ENCODE results near the gene PABPN1. TPM values are rescaled to one million over a fixed set of nuclear protein-coding genes. Genes with fewer than 3 reads are reported as not detected.
A peak's percentile ranks its signal among the peaks of the same experiment; 100 is the strongest.

Gene PABPN1
- total RNA-seq, 1 donor from 2014 or later, result 337 TPM

GRCh38 chr14:23316300-23316699 is 5.0 kb upstream of the PABPN1 start:
- no peak overlapping the region for H3K4me3 Mint-ChIP-seq
- H3K36me3 Mint-ChIP-seq, result peaks cover 17% of the 10 kb centered on the region
- no peaks in the 10 kb centered on the region for H3K4me1 Mint-ChIP-seq (ENCODE audit: unreplicated experiment)
- H3K9me3 Mint-ChIP-seq, result no peaks in the 10 kb centered on the region
- H3K27me3 Mint-ChIP-seq, result no peaks in the 10 kb centered on the region
- no peak for DNase-seq (ENCODE audit: extremely low spot score, unreplicated experiment)
- H3K27ac Mint-ChIP-seq, result no peak overlapping the region
- TF ChIP-seq CTCF (conservative IDR thresholded peaks at IDR 0.05), result no peak

- Mint-ChIP-seq H3K4me3 (peak overlapping the region; percentile 94), H3K9me3 (no peaks in the 10 kb centered on the region), H3K4me1 (ENCODE audit: unreplicated experiment) (peaks cover 11% of the 10 kb centered on the region), H3K36me3 (peaks cover 34% of the 10 kb centered on the region), H3K27ac (peak overlapping the region; percentile 98), H3K27me3 (no peaks in the 10 kb centered on the region)
- no peak for TF ChIP-seq CTCF (conservative IDR thresholded peaks at IDR 0.05)
- no peak for DNase-seq (ENCODE audit: extremely low spot score, unreplicated experiment)
Measured at GRCh38 chr14:23319746-23320583, 1.3 kb upstream of the PABPN1 start.

- Mint-ChIP-seq H3K9me3 (no peaks in the 10 kb centered on the region), H3K4me1 (ENCODE audit: unreplicated experiment) (peaks cover 11% of the 10 kb centered on the region), H3K27me3 (no peaks in the 10 kb centered on the region), H3K36me3 (peaks cover 34% of the 10 kb centered on the region), H3K27ac (peak overlapping the region; percentile 98), H3K4me3 (peak overlapping the region; percentile 98)
- TF ChIP-seq CTCF (conservative IDR thresholded peaks at IDR 0.05), result no peak
- no peak for DNase-seq (ENCODE audit: extremely low spot score, unreplicated experiment)
Measured at GRCh38 chr14:23321572-23322547, 603 bp downstream of the PABPN1 start.

GRCh38 chr14:23322568-23323517 is 1.6 kb downstream of the PABPN1 start:
- no peak for TF ChIP-seq CTCF (conservative IDR thresholded peaks at IDR 0.05)
- H3K9me3 Mint-ChIP-seq, result no peaks in the 10 kb centered on the region
- peak overlapping the region; percentile 98 for H3K4me3 Mint-ChIP-seq
- peaks cover 13% of the 10 kb centered on the region for H3K4me1 Mint-ChIP-seq (ENCODE audit: unreplicated experiment)
- H3K36me3 Mint-ChIP-seq, result peaks cover 34% of the 10 kb centered on the region
- peak overlapping the region; percentile 97 for H3K27ac Mint-ChIP-seq
- DNase-seq (ENCODE audit: extremely low spot score, unreplicated experiment), result no peak
- H3K27me3 Mint-ChIP-seq, result no peaks in the 10 kb centered on the region
